ENCODE results near the gene NT5C2. TPM values are rescaled to one million over a fixed set of nuclear protein-coding genes. Genes with fewer than 3 reads are reported as not detected.

NT5C2 gene
- total and polyA plus RNA-seq, 2 donors (not counting 1 experiment from before 2014, with no cell fraction given) = 74.3 to 82.2 TPM

DNA sequence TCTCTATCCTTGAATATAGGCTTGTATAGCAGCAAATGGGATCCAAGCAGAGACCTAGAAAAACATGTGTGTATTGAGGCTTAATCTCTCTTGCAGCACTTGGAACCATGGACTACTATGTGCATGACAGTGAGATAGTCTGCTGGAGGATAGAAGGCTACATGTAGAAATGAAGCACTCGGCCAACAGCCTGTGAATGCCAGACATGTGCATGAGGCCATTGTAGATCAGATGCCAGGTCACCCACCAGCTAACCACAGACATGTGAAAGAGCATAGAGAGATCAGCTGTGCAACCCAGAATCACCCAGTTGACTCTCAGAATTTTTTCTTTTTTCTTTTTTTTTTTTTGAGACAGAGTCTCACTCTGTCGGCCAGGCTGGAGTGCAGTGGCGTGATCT lies 90.9 kb downstream of the NT5C2 start:
- Histone ChIP-seq H3K27me3 (ENCODE audit: control insufficient read depth, insufficient read depth, low read length) (no peaks in the 10 kb centered on the region), H3K4me2 (ENCODE audit: extremely low read depth, insufficient read depth, low read length) (no peak overlapping the region), H3K27ac (ENCODE audit: insufficient read depth, low read length) (no peak overlapping the region), H2AFZ (ENCODE audit: low read length) (no peak overlapping the region), H3K9ac (ENCODE audit: insufficient read depth, low read length) (no peak overlapping the region), H3K9me3 (ENCODE audit: control insufficient read depth, insufficient read depth, low read depth, low read length) (no peaks in the 10 kb centered on the region), H3K79me2 (ENCODE audit: control insufficient read depth, insufficient read depth, low read length) (no peaks in the 10 kb centered on the region), H3K36me3 (ENCODE audit: control insufficient read depth, insufficient read depth, low read length) (peaks cover 11% of the 10 kb centered on the region), H3K4me1 (ENCODE audit: control insufficient read depth, extremely low read depth, insufficient read depth, low read length) (no peaks in the 10 kb centered on the region), H4K20me1 (ENCODE audit: control insufficient read depth, extremely low read depth, insufficient read depth, low read length) (no peaks in the 10 kb centered on the region), H3K4me3 (replicated peaks in 1 of 4; ENCODE audit: control extremely low read depth in 1 of 4, insufficient read depth in 1 of 4, low read depth in 3 of 4, low read length in 4 of 4) (no peak overlapping the region)
- TF ChIP-seq EZH2 (IDR thresholded peaks at IDR 0.05; ENCODE audit: low read length, missing control alignments) = no peak
- TF ChIP-seq, protein P1, sequence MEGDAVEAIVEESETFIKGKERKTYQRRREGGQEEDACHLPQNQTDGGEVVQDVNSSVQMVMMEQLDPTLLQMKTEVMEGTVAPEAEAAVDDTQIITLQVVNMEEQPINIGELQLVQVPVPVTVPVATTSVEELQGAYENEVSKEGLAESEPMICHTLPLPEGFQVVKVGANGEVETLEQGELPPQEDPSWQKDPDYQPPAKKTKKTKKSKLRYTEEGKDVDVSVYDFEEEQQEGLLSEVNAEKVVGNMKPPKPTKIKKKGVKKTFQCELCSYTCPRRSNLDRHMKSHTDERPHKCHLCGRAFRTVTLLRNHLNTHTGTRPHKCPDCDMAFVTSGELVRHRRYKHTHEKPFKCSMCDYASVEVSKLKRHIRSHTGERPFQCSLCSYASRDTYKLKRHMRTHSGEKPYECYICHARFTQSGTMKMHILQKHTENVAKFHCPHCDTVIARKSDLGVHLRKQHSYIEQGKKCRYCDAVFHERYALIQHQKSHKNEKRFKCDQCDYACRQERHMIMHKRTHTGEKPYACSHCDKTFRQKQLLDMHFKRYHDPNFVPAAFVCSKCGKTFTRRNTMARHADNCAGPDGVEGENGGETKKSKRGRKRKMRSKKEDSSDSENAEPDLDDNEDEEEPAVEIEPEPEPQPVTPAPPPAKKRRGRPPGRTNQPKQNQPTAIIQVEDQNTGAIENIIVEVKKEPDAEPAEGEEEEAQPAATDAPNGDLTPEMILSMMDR (conservative IDR thresholded peaks at IDR 0.05 in 1 of 2, IDR thresholded peaks at IDR 0.05 in 1 of 2; ENCODE audit: low read depth in 1 of 2, low read length in 2 of 2) = no peak
- peak in 1 of 2 donors; percentile 11 for DNase-seq (ENCODE audit: low read depth in 2 of 2)

DNA sequence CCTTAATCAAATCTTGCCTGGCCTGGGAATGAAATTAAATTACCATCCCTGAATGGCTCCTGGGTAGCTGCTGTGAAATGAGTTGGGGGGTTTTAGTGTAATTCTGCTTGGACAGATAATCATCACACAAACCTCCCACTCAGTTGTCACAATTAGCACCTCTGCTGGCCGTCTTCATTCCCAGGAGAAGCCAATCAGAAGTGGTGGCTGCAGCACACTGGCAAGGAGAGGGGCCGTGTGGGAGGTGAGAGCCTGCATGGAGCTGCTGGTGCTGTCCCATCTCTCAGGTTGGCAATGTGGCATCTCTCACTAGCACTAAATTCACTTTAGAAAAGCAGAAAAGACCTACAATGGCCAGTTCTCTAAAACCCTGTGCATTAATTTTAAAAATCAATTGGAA lies 92.5 kb downstream of the NT5C2 start:
- H3K36me3 ChIP-seq (ENCODE audit: control insufficient read depth, insufficient read depth, low read length) = peaks cover 11% of the 10 kb centered on the region
- no peaks in the 10 kb centered on the region for H3K79me2 ChIP-seq (ENCODE audit: control insufficient read depth, insufficient read depth, low read length)
- TF ChIP-seq, protein P1 (conservative IDR thresholded peaks at IDR 0.05 in 1 of 2, IDR thresholded peaks at IDR 0.05 in 1 of 2; ENCODE audit: low read depth in 1 of 2, low read length in 2 of 2) = no peak
- TF ChIP-seq EZH2 (IDR thresholded peaks at IDR 0.05; ENCODE audit: low read length, missing control alignments) = no peak

DNA sequence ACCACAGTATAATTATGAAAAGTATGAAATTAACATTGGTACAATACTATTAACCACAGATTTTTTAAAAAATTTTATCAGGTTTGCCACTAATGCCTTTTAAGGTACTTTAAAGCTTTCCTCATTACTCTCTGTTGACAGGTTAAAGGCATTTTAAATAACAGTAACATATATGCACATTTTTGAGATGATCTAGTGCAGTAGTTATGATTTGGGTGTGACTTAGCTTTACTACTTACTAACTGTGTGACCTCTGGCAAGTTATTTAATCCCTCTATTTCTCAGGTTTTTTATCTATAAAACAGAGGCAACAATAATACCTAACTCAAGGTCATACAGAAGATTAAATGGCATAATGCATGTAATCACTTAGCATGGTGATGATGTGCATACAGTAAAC lies 94.8 kb downstream of the NT5C2 start:
- TF ChIP-seq, protein P1 (conservative IDR thresholded peaks at IDR 0.05 in 1 of 2, IDR thresholded peaks at IDR 0.05 in 1 of 2; ENCODE audit: low read depth in 1 of 2, low read length in 2 of 2) = no peak
- TF ChIP-seq EZH2 (IDR thresholded peaks at IDR 0.05; ENCODE audit: low read length, missing control alignments) = no peak
- no peak for DNase-seq (ENCODE audit: low read depth in 2 of 2)
- Histone ChIP-seq H3K27me3 (ENCODE audit: control insufficient read depth, insufficient read depth, low read length) (no peaks in the 10 kb centered on the region), H3K9me3 (ENCODE audit: control insufficient read depth, insufficient read depth, low read depth, low read length) (no peaks in the 10 kb centered on the region), H3K9ac (ENCODE audit: insufficient read depth, low read length) (no peak overlapping the region), H3K4me3 (replicated peaks in 1 of 4; ENCODE audit: control extremely low read depth in 1 of 4, insufficient read depth in 1 of 4, low read depth in 3 of 4, low read length in 4 of 4) (no peak overlapping the region), H3K4me1 (ENCODE audit: control insufficient read depth, extremely low read depth, insufficient read depth, low read length) (no peaks in the 10 kb centered on the region), H2AFZ (ENCODE audit: low read length) (no peak overlapping the region), H3K36me3 (ENCODE audit: control insufficient read depth, insufficient read depth, low read length) (peaks cover 15% of the 10 kb centered on the region), H4K20me1 (ENCODE audit: control insufficient read depth, extremely low read depth, insufficient read depth, low read length) (no peaks in the 10 kb centered on the region), H3K79me2 (ENCODE audit: control insufficient read depth, insufficient read depth, low read length) (no peaks in the 10 kb centered on the region), H3K4me2 (ENCODE audit: extremely low read depth, insufficient read depth, low read length) (no peak overlapping the region), H3K27ac (ENCODE audit: insufficient read depth, low read length) (no peak overlapping the region)

More for the DNA sequence above, 92.5 kb downstream of the NT5C2 start:
- no peaks in the 10 kb centered on the region for H4K20me1 ChIP-seq (ENCODE audit: control insufficient read depth, extremely low read depth, insufficient read depth, low read length)
- no peak overlapping the region for H3K4me3 ChIP-seq (replicated peaks in 1 of 4; ENCODE audit: control extremely low read depth in 1 of 4, insufficient read depth in 1 of 4, low read depth in 3 of 4, low read length in 4 of 4)
- H3K9me3 ChIP-seq (ENCODE audit: control insufficient read depth, insufficient read depth, low read depth, low read length) = no peaks in the 10 kb centered on the region
- H2AFZ ChIP-seq (ENCODE audit: low read length) = no peak overlapping the region
- H3K27ac ChIP-seq (ENCODE audit: insufficient read depth, low read length) = no peak overlapping the region
- DNase-seq (ENCODE audit: low read depth in 2 of 2) = no peak
- H3K27me3 ChIP-seq (ENCODE audit: control insufficient read depth, insufficient read depth, low read length) = no peaks in the 10 kb centered on the region
- H3K4me2 ChIP-seq (ENCODE audit: extremely low read depth, insufficient read depth, low read length) = no peak overlapping the region
- no peak overlapping the region for H3K9ac ChIP-seq (ENCODE audit: insufficient read depth, low read length)
- no peaks in the 10 kb centered on the region for H3K4me1 ChIP-seq (ENCODE audit: control insufficient read depth, extremely low read depth, insufficient read depth, low read length)

Data from fibroblast of lung (primary cell).